GM19438 (cell line): ENCODE results near the gene ALG8.

Experiments
- ATAC-seq: cut with Tn5 transposase; IDR thresholded peaks from one replicate; pipeline ENCODE4 v1.9.1; 2021; ENCODE audit warnings: low read depth; ENCODE audit not compliant: unreplicated experiment

The ALG8 gene

GRCh38 chr11:78161346-78161745 is 21.9 kb upstream of the ALG8 start:
- no peak for ATAC-seq

GRCh38 chr11:78160557-78160956 is 21.1 kb upstream of the ALG8 start:
- ATAC-seq = no peak

- no peak for ATAC-seq
Observed at GRCh38 chr11:78158987-78159652, 19.7 kb upstream of the ALG8 start.

- ATAC-seq = no peak
Observed at GRCh38 chr11:78156127-78156844, 16.9 kb upstream of the ALG8 start.

- ATAC-seq = no peak
Observed at GRCh38 chr11:78151804-78152203, 12.4 kb upstream of the ALG8 start.

GRCh38 chr11:78150754-78151153 is 11.3 kb upstream of the ALG8 start:
- ATAC-seq = no peak

GRCh38 chr11:78150346-78150745 is 10.9 kb upstream of the ALG8 start:
- ATAC-seq = no peak

- no peak for ATAC-seq
Observed at GRCh38 chr11:78149646-78150045, 10.2 kb upstream of the ALG8 start.

GRCh38 chr11:78147807-78148206 is 8.4 kb upstream of the ALG8 start:
- ATAC-seq = no peak

- ATAC-seq = no peak
Observed at GRCh38 chr11:78145511-78146025, 6.1 kb upstream of the ALG8 start.

- ATAC-seq = no peak
Observed at GRCh38 chr11:78140392-78141077, 1.1 kb upstream of the ALG8 start.

- ATAC-seq = peak; percentile 19
Observed at GRCh38 chr11:78138694-78139421, 568 bp downstream of the ALG8 start.

- no peak for ATAC-seq
Observed at GRCh38 chr11:78138291-78138690, 1.1 kb downstream of the ALG8 start.

- ATAC-seq = no peak
Observed at GRCh38 chr11:78132475-78132874, 7.0 kb downstream of the ALG8 start.

GRCh38 chr11:78131956-78132355 is 7.5 kb downstream of the ALG8 start:
- ATAC-seq = no peak

GRCh38 chr11:78127403-78127802 is 12.0 kb downstream of the ALG8 start:
- ATAC-seq = no peak

- peak; percentile 77 for ATAC-seq
Observed at GRCh38 chr11:78112582-78113275, 26.7 kb downstream of the ALG8 start.

GRCh38 chr11:78111298-78111697 is 28.1 kb downstream of the ALG8 start:
- no peak for ATAC-seq

GRCh38 chr11:78110830-78111229 is 28.6 kb downstream of the ALG8 start:
- ATAC-seq = no peak

GRCh38 chr11:78110351-78110750 is 29.1 kb downstream of the ALG8 start:
- ATAC-seq = no peak
